Lower leg skin (tissue), 4 donors: ENCODE measurements around the gene CYFIP2. TPM values are rescaled to one million over a fixed set of nuclear protein-coding genes. Genes with fewer than 3 reads are reported as not detected.

Experiments
- DNase-seq, 2 donors: peaks; one replicate each; pipeline ENCODE4 v3.0.0-alpha.2; 2019; ENCODE audit warnings: low spot score in 2 of 2
- H3K4me3 ChIP-seq: fragments of 200-600 bp; sonication (generic); 2 replicates; pipeline ENCODE4 v1.5.1; 2017; ENCODE audit warnings: mild to moderate bottlenecking, low read depth; ENCODE audit not compliant: poor library complexity, severe bottlenecking
- CTCF ChIP-seq, 3 donors: fragments of 450-650 bp; IDR thresholded peaks; one replicate each; pipeline ENCODE4 v1.5.1; 2016; ENCODE audit warnings: antibody characterized with exemption in 3 of 3, mild to moderate bottlenecking in 3 of 3, moderate library complexity in 2 of 3
- POLR2A ChIP-seq, 2 donors: fragments of 450-650 bp; IDR thresholded peaks; one replicate each; pipeline ENCODE4 v1.6.1; 2016 to 2017; ENCODE audit warnings: antibody characterized with exemption in 2 of 2, mild to moderate bottlenecking in 1 of 2, moderate library complexity in 1 of 2
- WGBS, 2 donors: methylation state at CpG; one replicate each; pipeline ENCODE4 v1.1.5; 2018; 5-methylcytosine and 5-hydroxymethylcytosine counted together
- intact Hi-C: fragments of 100-400 bp; cut with DNase I; formaldehyde crosslinking; loops from one replicate; pipeline ENCODE4 v1.15.0; 2023; ENCODE audit warnings: low total_unique reads
- total RNA-seq, 4 donors: library from RNA; depleted of rRNA; stranded (reverse); fragments of >200 nt; gene quantifications; one replicate each; pipeline ENCODE4 v1.1.0, GENCODE V29; 2016

The CYFIP2 gene
- total RNA-seq, 4 donors from 2014 or later: 3.2 to 16.2 (median 7.0) TPM

- intact Hi-C loops: loop anchor here (5.0 kb wide), 1 partner anchor 46 kb away; no protein-coding TSS in a partner anchor
- DNase-seq: no peak
- WGBS, 2 donors: 32 to 41% methylated on average over 4 of the region's 4 CpGs
- TF ChIP-seq CTCF (IDR thresholded peaks at IDR 0.05) (no peak), POLR2A (IDR thresholded peaks at IDR 0.05) (no peak)
- no peak overlapping the region for H3K4me3 ChIP-seq
These were observed 165.7 kb downstream of the CYFIP2 start for GRCh38 chr5:157431544-157432200.

GRCh38 chr5:157434096-157434495 lies 168.2 kb downstream of the CYFIP2 start:
- no peak for DNase-seq
- WGBS, 2 donors: 90% methylated on average over 4 of the region's 4 CpGs
- TF ChIP-seq POLR2A (IDR thresholded peaks at IDR 0.05) (no peak), CTCF (IDR thresholded peaks at IDR 0.05) (no peak)
- no peak overlapping the region for H3K4me3 ChIP-seq
- intact Hi-C loops: loop anchor here (5.0 kb wide), 1 partner anchor 43 kb away; no protein-coding TSS in a partner anchor

DNA sequence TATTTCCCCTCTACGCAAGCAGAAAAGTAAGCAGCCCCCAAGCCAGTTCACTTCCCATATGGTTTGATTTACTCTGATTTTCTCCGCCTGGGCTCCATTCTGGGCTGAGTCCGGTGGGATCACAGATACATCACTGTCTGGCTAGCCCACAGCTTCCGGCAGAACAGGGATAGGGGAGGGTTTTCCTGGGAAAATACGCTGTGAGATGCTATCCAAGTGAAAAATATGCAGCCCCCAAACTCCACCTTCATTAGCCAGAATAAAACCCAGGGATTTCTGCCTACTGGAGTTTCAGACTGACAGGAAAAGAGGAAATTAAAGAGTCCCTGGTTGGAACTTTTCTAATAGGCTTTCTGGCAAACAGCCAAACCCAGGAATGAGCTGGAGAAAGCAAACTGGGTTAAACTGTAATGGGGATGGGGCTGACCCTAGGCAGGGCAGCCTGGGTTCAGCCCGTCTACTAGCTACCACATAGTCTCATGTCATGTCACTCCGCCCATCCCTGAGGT lies 177.2 kb downstream of the CYFIP2 start:
- intact Hi-C loops: no loop called here

GRCh38 chr5:157444224-157444623 lies 178.3 kb downstream of the CYFIP2 start:
- DNase-seq: no peak
- intact Hi-C loops: no loop called here
- no peak overlapping the region for H3K4me3 ChIP-seq
- TF ChIP-seq CTCF (IDR thresholded peaks at IDR 0.05) (no peak), POLR2A (IDR thresholded peaks at IDR 0.05) (no peak)
- WGBS, 2 donors: 60% methylated on average over 4 of the region's 4 CpGs

More for the DNA sequence above, 177.2 kb downstream of the CYFIP2 start:
- DNase-seq: no peak
- TF ChIP-seq CTCF (IDR thresholded peaks at IDR 0.05) (no peak), POLR2A (IDR thresholded peaks at IDR 0.05) (no peak)
- no peak overlapping the region for H3K4me3 ChIP-seq
- WGBS, 2 donors: 49 to 63% methylated on average over 7 of the region's 7 CpGs

Other genes starting within 250 kb of the CYFIP2 start
- gene HAVCR1, start 207.0 kb upstream of the CYFIP2 start, total RNA-seq: not detected
- gene HAVCR2, start 157.1 kb upstream of the CYFIP2 start, total RNA-seq: 1 to 10 TPM; 4.4 to 8.1 (median 6.0) TPM
- gene MED7, start 123.3 kb upstream of the CYFIP2 start, total RNA-seq: 10 to 100 TPM in 1 of 4 donors, 1 to 10 TPM in 3; 6.2 to 11.2 (median 8.4) TPM
- not detected for gene GARIN3, start 99.9 kb upstream of the CYFIP2 start, total RNA-seq
- 1 to 10 TPM in 3 of 4 donors, under 1 TPM in 1; 0.78 to 5.2 (median 2.1) TPM for gene ITK, start 85.3 kb upstream of the CYFIP2 start, total RNA-seq
- gene NIPAL4, start 194.1 kb downstream of the CYFIP2 start, total RNA-seq: 100 to 1,000 TPM in 1 of 4 donors, 10 to 100 TPM in 3; 74.1 to 130 (median 82.1) TPM